IPS-NIHi11 (cell line): Measurements from ENCODE around the gene KIRREL1.
A peak's percentile ranks its signal among the peaks of the same experiment; 100 is the strongest.

Source experiments
- DNase-seq: peaks from one replicate; pipeline ENCODE4 v3.0.0; 2012; ENCODE audit warnings: mixed read lengths, low spot score

Gene KIRREL1

GRCh38 chr1:158035976-158036583, 42.6 kb downstream of the KIRREL1 start:
- no peak for DNase-seq

- no peak for DNase-seq
Observed at GRCh38 chr1:158037008-158037865, 43.8 kb downstream of the KIRREL1 start.

DNA sequence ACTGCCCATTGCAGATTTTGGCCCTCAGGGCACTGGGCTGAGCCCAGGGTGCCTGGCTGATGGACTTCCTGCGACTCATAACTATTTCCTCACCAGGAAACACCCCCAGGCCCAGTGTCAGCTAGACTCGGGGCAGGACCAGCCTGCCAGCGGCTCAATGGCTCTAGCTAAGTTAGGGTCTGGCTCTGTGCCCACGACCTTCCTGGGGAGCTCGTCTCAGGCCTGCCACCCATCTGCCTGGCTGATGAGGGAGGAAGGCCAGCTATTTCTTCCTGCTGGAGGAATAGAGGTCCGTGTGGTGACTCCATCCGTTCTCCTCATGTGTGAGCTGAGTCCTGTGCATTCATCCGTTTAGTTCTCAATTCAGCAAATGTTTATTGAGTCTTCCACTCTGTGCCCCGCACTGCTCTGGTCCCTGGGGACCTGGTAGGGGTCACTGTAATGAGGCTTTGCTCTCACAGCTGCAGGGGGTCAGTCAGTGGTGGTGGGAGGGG, 44.5 kb downstream of the KIRREL1 start:
- no peak for DNase-seq

GRCh38 chr1:158038793-158039192, 45.3 kb downstream of the KIRREL1 start:
- no peak for DNase-seq

DNA sequence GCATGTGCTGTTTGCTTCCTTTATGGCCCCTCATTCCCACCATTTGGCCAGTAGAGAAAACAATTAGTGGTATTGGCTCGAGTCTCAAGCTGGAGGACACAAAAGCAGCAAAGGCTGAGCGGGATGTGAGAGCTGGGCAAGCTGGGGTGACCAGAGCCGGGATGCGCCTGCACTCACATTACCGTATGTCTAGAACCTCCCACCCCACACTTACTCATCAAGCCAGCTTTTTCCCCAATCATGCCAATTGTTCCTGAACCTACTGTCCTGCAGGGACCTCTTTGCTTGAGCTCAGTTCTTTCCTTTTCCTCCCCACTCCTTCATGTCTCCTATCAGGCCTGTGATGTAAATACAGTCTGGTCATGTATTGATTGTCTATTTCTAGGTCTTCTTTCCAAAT, 45.9 kb downstream of the KIRREL1 start:
- DNase-seq, result no peak

DNA sequence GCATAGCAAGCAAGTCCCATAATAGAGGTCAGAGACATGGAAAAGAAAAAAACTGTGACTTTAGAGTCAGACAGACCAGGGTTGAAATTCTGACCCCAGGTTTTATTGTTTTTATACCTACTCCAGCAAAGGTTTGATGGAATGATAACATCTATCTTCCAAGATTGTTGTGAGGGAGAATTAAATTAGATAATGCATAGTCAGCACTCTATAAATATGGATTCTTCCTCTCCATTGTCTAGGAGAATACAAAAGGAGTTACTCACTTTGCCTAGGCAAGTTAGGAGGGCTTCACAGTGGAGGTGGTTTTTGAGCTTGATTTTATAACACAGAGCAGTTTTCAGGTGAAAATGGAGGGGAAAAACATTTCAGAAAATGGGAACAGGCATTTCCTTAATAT, 46.9 kb downstream of the KIRREL1 start:
- DNase-seq, result no peak

- peak; percentile 57 for DNase-seq
Observed at GRCh38 chr1:158043232-158043631, 49.8 kb downstream of the KIRREL1 start.

- DNase-seq, result peak; percentile 80
Observed at GRCh38 chr1:158045639-158046038, 52.2 kb downstream of the KIRREL1 start.

- DNase-seq, result no peak
Observed at GRCh38 chr1:158046715-158047510, 53.5 kb downstream of the KIRREL1 start.

GRCh38 chr1:158048371-158049067, 55.1 kb downstream of the KIRREL1 start:
- no peak for DNase-seq

DNA sequence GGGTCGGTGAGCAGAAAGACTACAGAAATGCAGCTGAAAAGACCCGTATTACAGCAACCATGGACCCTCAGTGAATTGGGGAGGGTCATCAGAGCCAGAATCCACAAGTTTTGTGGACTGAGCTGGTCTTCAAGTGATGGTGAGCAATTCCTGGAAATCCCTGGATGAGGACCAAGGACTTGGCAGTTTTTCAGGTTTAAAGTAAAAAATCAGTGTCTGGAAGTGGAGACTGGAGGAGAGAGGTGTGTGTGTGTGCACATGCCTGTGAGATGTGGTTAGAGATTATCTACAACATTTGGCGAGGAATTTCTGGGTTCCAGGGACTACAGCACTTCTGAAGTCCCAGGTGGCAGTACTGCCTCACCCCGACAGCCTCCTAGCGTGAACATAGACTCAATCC, 56.4 kb downstream of the KIRREL1 start:
- no peak for DNase-seq

GRCh38 chr1:158053276-158053675, 59.8 kb downstream of the KIRREL1 start:
- DNase-seq, result no peak

DNA sequence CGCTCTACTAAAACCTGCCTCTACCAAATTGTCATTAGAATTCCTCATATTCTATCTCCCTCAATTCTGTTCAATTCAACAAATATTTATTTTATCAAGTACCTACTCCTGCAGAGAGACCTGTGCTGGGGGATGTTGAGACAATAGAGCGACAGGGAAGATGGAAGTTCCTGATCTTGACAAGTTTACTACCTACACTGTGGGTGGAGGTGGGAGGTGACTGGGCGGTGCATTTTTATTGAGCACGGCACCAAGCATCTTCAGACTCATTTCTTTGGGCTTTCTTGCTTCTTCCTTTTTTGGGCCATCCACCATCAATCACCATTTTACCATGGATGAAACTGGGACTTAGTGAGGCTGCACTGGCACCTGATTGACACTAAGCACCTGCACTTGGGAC, 61.3 kb downstream of the KIRREL1 start:
- DNase-seq, result no peak

DNA sequence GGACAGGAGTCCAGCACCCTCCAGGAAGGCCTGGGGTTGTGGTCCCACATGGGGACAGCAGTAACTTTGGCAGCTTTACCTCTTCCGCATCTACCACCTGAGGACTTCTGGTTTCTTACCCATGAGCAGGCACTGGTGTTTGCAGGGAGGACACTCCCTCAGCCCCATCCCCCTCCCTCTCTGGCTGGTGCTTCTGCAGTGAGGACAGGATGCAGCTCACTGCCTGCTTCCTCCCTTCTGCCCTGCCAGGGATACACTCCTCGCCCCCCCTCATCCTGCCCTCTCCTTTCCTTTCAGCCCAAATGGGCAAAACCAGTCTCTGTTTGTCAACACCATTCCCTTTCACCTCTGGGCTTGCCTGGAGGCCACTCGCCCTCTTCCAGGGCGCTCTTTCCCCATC, 62.4 kb downstream of the KIRREL1 start:
- no peak for DNase-seq

DNA sequence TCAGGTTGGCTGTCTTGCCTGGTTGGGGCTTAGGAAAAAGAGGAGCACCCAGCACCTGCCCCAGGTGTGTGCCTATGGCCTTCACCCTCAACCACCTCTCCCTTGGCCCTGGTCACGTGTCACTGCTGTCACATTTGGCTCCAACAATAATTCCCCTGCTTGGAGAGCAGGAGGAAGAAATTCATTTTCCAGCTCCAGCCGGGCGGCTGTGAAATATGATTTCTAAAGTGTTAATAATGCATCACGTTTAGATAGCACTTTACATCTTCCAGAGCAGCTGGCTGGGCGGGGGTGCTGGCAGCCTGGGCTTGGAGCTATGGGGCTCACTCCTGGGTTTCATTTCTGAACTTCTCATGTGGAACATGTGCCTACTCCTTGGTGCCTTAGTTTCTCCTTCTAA, 63.1 kb downstream of the KIRREL1 start:
- no peak for DNase-seq

GRCh38 chr1:158058237-158058985, 65.0 kb downstream of the KIRREL1 start:
- DNase-seq, result no peak

GRCh38 chr1:158059984-158060383, 66.5 kb downstream of the KIRREL1 start:
- peak; percentile 67 for DNase-seq

DNA sequence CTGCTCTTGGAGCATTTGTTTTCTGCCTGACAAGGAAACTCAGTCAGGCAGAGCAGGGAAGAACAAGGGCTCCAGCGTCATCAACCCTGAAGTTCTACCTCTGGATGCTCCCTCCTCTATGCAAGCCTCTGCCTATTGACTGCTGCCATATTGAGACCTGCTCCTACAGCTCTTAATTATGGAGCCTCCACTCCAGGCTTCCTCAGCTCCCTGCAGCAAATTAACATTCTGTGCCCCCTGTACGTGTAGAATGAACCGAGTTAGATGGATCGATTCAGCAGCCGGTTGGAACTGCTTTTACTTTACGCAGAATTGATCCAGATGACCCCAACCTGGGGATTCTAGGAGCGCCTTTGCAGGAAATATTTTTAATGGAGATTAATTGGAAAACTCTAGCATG, 68.7 kb downstream of the KIRREL1 start:
- DNase-seq, result no peak

- DNase-seq, result no peak
Observed at GRCh38 chr1:158067662-158068061, 74.2 kb downstream of the KIRREL1 start.

- no peak for DNase-seq
Observed at GRCh38 chr1:158068918-158069317, 75.5 kb downstream of the KIRREL1 start.

DNA sequence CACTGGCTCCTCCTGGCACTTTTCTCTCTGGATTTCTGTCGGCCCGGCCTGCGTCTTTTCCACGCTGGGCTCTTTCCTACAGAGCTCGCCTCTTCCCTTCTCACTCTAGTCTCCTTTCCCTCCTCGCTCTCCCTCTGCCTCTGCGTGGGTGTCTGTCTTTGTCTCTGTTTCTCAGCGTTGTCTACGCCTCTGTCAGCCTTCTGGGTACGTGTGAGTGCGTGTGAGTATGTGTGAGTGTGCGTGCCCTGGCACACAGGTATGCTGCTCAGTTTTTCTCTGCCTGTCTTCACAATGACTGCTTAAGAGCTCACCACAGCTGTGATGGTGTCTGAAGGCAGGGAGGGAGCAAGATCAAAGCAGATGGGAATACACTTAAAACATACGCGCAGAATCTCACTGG, 77.7 kb downstream of the KIRREL1 start:
- DNase-seq, result no peak
